ENCODE data around the gene ACTR5.

GRCh38 chr20:38789503-38790199, 41.4 kb downstream of the ACTR5 start:
- TF ChIP-seq POLR2AphosphoS5 (IDR thresholded peaks at IDR 0.05) (no peak), CTCF (IDR thresholded peaks at IDR 0.05) (no peak)

Measured in esophagus muscularis mucosa (tissue), 3 donors.